WTC11 (cell line): ENCODE results near the gene FBXO3.
"Not testable (repeated sequence)": the region's sequence is repeated elsewhere in the genome, so short reads cannot be mapped to it uniquely, and the experiment has no call there.

Experiments used
- CTCF ChIP-seq: fragments of 200-600 bp; IDR thresholded peaks from 2 replicates; pipeline ENCODE4 v1.8.0; 2022; ENCODE audit warnings: antibody characterized with exemption
- STAT6 ChIP-seq: sonication (generic); formaldehyde crosslinking; conservative IDR thresholded peaks from 2 replicates; pipeline ENCODE4 v1.8.1; 2023; ENCODE audit warnings: mild to moderate bottlenecking, low read depth, missing genetic modification reagents, moderate library complexity
- TCF7 ChIP-seq: sonication (generic); formaldehyde crosslinking; IDR thresholded peaks from 2 replicates; pipeline ENCODE4 v1.8.0; 2022; ENCODE audit warnings: mild to moderate bottlenecking, low read depth, missing genetic modification reagents, moderate library complexity
- TF ChIP-seq, protein P1 (sequence below): fragments of 250-450 bp; sonication (Bioruptor Pico); IDR thresholded peaks from 2 replicates; pipeline ENCODE4 v1.9.0; 2021; ENCODE audit warnings: moderate library complexity, mild to moderate bottlenecking, inconsistent platforms, borderline replicate concordance
- TF ChIP-seq, protein P2 (sequence below): sonication (generic); formaldehyde crosslinking; IDR thresholded peaks from 2 replicates; pipeline ENCODE4 v1.8.0; 2022; ENCODE audit warnings: mild to moderate bottlenecking, missing genetic modification reagents

GRCh38 chr11:33729072-33729664 is 45.2 kb downstream of the FBXO3 start:
- not testable (repeated sequence) for TF ChIP-seq CTCF; TCF7 (CRISPR knock-in tag); STAT6 (CRISPR knock-in tag)
- TF ChIP-seq, protein P1, sequence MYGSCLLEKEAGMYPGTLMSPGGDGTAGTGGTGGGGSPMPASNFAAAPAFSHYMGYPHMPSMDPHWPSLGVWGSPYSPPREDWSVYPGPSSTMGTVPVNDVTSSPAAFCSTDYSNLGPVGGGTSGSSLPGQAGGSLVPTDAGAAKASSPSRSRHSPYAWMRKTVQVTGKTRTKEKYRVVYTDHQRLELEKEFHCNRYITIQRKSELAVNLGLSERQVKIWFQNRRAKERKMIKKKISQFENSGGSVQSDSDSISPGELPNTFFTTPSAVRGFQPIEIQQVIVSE (CRISPR knock-in tag): not testable (repeated sequence)
- TF ChIP-seq, protein P2, sequence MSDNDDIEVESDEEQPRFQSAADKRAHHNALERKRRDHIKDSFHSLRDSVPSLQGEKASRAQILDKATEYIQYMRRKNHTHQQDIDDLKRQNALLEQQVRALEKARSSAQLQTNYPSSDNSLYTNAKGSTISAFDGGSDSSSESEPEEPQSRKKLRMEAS (CRISPR knock-in tag): not testable (repeated sequence)
